ENCODE data around the gene ARPC2. TPM values are rescaled to one million over a fixed set of nuclear protein-coding genes. Genes with fewer than 3 reads are reported as not detected.
A peak's percentile ranks its signal among the peaks of the same experiment; 100 is the strongest.

The ARPC2 gene
- total and polyA plus RNA-seq, 2 of the 13 experiments (the other 11 are each of a cell fraction or from before 2014, with no cell fraction given), result 168 to 303 TPM

- no peak for TF ChIP-seq IKZF4 (CRISPR knock-in tag; IDR thresholded peaks at IDR 0.05; ENCODE audit: borderline replicate concordance, low read depth, not compliant biosample characterization)
- no peak for TF ChIP-seq KLF15 (CRISPR knock-in tag; IDR thresholded peaks at IDR 0.05; ENCODE audit: borderline replicate concordance)
- peak; percentile 55; the same call in 1 of the 2 replicates for TF ChIP-seq IRX3 (CRISPR knock-in tag; IDR thresholded peaks at IDR 0.05; ENCODE audit: borderline replicate concordance, low read depth)
- no peak for TF ChIP-seq SCMH1 (CRISPR knock-in tag; IDR thresholded peaks at IDR 0.05; ENCODE audit: borderline replicate concordance)
- TF ChIP-seq PHB2 (IDR thresholded peaks at IDR 0.05; ENCODE audit: partially characterized antibody), result no peak
- peak; percentile 76 for TF ChIP-seq SRSF1 (optimal IDR thresholded peaks at IDR 0.05; ENCODE audit: low read depth, low read length)
- peak; percentile 68 for TF ChIP-seq ZNF605 (CRISPR knock-in tag; IDR thresholded peaks at IDR 0.05)
- no peak for TF ChIP-seq KLF9 (CRISPR knock-in tag; IDR thresholded peaks at IDR 0.05; ENCODE audit: low read depth)
- TF ChIP-seq ZNF382 (CRISPR knock-in tag; IDR thresholded peaks at IDR 0.05; ENCODE audit: borderline replicate concordance), result no peak
- TF ChIP-seq BORCS8-MEF2B (CRISPR knock-in tag; IDR thresholded peaks at IDR 0.05), result peak; percentile 69
- no peak for TF ChIP-seq SETDB1 (CRISPR knock-in tag; IDR thresholded peaks at IDR 0.05; ENCODE audit: borderline replicate concordance)
- TF ChIP-seq NR2C2 (CRISPR knock-in tag; IDR thresholded peaks at IDR 0.05; ENCODE audit: borderline replicate concordance), result no peak
- TF ChIP-seq ZNF362 (CRISPR knock-in tag; IDR thresholded peaks at IDR 0.05; ENCODE audit: borderline replicate concordance), result peak; percentile 59; the same call in 1 of the 2 replicates
- peak; percentile 67; the same call in 1 of the 2 replicates for TF ChIP-seq THAP9 (CRISPR knock-in tag; IDR thresholded peaks at IDR 0.05; ENCODE audit: borderline replicate concordance)
- peak; percentile 76; the same call in 1 of the 2 replicates for TF ChIP-seq ZNF510 (CRISPR knock-in tag; IDR thresholded peaks at IDR 0.05; ENCODE audit: low read depth)
- no peak; the same call in 1 of the 2 replicates for TF ChIP-seq ZNF770 (CRISPR knock-in tag; IDR thresholded peaks at IDR 0.05)
Observed at GRCh38 chr2:218292048-218293014, 75.3 kb downstream of the ARPC2 start, which contains the start of gene TMBIM1 (continued).
